ENCODE data around the gene DNAI1. TPM values are rescaled to one million over a fixed set of nuclear protein-coding genes. Genes with fewer than 3 reads are reported as not detected.

The DNAI1 gene
- total and polyA plus RNA-seq, 10 donors, result not detected

DNA sequence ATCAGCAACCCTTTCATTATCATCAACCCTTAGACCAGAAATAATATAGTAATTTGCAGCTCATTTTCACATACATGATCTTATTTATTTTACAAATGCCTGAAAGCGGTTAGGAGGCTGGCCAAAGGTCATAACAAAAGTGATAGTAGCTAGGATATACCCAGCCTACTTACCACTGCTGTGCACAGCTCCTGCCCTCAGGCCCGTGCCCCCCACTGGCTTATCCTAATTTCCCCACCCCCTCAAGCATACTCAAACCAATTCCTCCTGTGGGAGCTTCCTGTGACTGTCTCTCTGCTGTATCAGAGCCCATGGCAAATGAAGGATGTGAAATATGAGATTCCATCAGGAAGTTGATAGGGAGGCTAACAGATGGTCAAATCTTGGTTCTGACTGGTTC lies 15.1 kb upstream of the DNAI1 start:
- TF ChIP-seq POLR2A (IDR thresholded peaks at IDR 0.05) (no peak), POLR2AphosphoS5 (IDR thresholded peaks at IDR 0.05) (no peak)
- TF ChIP-seq, protein P1, sequence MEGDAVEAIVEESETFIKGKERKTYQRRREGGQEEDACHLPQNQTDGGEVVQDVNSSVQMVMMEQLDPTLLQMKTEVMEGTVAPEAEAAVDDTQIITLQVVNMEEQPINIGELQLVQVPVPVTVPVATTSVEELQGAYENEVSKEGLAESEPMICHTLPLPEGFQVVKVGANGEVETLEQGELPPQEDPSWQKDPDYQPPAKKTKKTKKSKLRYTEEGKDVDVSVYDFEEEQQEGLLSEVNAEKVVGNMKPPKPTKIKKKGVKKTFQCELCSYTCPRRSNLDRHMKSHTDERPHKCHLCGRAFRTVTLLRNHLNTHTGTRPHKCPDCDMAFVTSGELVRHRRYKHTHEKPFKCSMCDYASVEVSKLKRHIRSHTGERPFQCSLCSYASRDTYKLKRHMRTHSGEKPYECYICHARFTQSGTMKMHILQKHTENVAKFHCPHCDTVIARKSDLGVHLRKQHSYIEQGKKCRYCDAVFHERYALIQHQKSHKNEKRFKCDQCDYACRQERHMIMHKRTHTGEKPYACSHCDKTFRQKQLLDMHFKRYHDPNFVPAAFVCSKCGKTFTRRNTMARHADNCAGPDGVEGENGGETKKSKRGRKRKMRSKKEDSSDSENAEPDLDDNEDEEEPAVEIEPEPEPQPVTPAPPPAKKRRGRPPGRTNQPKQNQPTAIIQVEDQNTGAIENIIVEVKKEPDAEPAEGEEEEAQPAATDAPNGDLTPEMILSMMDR (IDR thresholded peaks at IDR 0.05 in 8 of 11, conservative IDR thresholded peaks at IDR 0.05 in 3 of 11), result no peak
- Histone ChIP-seq H3K9me3 (no peaks in the 10 kb centered on the region), H3K4me3 (no peak overlapping the region), H3K27ac (no peak overlapping the region), H3K36me3 (peaks cover 0 to 7% (median 0%) of the 10 kb centered on the region in 6 donors), H3K4me1 (peaks cover 0 to 12% (median 8%) of the 10 kb centered on the region in 6 donors), H3K27me3 (replicated peaks in 1 of 7) (no peaks in the 10 kb centered on the region)
- intact Hi-C loops (cut with DNase I; ENCODE audit: low total_unique reads), result no loop called here
- no peak for DNase-seq
- WGBS, 5 donors, result 68 to 89% (median 83%) methylated on average over 2 of the region's 2 CpGs

DNA sequence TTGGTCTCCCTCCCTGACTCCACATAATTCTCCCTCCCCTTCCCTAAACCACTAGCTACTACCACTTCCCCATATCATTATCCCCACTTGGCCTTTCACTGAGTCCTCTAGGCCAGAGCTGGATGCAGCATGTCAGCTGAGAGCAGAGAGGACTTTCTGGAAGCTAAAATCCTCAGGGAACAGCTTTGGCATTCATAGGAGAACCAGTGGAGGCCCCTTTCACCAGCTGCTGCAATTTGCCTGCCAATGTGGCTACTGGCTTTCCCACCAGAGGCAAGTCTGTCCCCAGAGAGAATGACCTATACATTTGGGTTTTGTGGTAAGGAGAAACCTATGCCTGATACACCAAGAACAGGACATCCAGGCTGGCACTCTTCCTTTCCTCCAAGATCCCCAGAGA lies 14.6 kb upstream of the DNAI1 start:
- DNase-seq, result no peak
- Histone ChIP-seq H3K9me3 (no peaks in the 10 kb centered on the region), H3K36me3 (peaks cover 0 to 2% (median 0%) of the 10 kb centered on the region in 6 donors), H3K4me3 (no peak overlapping the region), H3K27ac (no peak overlapping the region), H3K27me3 (replicated peaks in 1 of 7) (no peaks in the 10 kb centered on the region), H3K4me1 (peaks cover 0 to 12% (median 8%) of the 10 kb centered on the region in 6 donors)
- TF ChIP-seq POLR2A (IDR thresholded peaks at IDR 0.05) (no peak), POLR2AphosphoS5 (IDR thresholded peaks at IDR 0.05) (no peak)
- TF ChIP-seq, protein P1 (IDR thresholded peaks at IDR 0.05 in 8 of 11, conservative IDR thresholded peaks at IDR 0.05 in 3 of 11), result no peak
- intact Hi-C loops (cut with DNase I; ENCODE audit: low total_unique reads), result no loop called here

DNA sequence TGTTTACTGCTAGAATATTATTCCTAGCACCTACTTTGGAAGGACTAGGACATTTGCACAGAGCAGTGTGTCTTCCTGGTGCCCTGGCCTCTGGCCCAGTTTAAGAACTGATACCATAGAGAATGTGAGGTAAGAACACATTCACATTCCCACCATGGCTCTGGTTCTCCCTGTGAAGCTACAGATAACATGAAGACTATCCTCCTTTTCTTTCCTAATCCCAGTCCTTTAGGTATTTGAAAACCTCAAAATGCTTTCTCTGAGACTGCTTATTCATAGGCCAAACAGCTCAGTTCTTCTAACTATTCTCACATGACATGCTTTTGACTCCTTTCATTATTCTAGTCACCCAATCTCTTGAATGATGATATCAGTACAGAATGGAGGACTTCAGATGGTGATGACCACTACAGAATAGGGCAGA lies 12.1 kb upstream of the DNAI1 start:
- Histone ChIP-seq H3K27me3 (replicated peaks in 1 of 7) (no peaks in the 10 kb centered on the region), H3K27ac (no peak overlapping the region), H3K4me3 (no peak overlapping the region), H3K4me1 (peaks cover 0 to 8% (median 3%) of the 10 kb centered on the region in 6 donors), H3K9me3 (no peaks in the 10 kb centered on the region), H3K36me3 (no peaks in the 10 kb centered on the region)
- intact Hi-C loops (cut with DNase I; ENCODE audit: low total_unique reads), result no loop called here
- TF ChIP-seq, protein P1 (IDR thresholded peaks at IDR 0.05 in 8 of 11, conservative IDR thresholded peaks at IDR 0.05 in 3 of 11), result no peak
- TF ChIP-seq POLR2AphosphoS5 (IDR thresholded peaks at IDR 0.05), result no peak
- TF ChIP-seq POLR2A (IDR thresholded peaks at IDR 0.05), result no peak
- DNase-seq, result no peak

DNA sequence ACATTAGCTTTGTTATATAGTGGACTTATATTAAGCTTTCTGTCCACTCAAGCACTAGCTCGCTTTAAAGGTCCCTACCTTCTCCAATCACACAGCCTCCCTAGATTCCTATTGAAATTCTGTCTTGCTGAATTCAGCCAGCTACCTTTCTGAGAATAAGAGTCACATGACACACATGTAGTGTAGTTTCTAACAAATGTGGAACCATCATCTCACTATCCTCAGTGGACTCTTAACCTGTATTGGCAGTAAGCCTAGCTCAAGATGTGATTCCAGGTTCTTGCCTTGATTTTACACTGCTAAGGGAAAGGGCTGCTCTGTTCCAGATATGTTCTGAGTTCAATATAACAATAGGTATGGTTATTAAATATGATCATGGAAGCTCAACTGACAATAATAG lies 11.7 kb upstream of the DNAI1 start:
- intact Hi-C loops (cut with DNase I; ENCODE audit: low total_unique reads), result no loop called here
- Histone ChIP-seq H3K27ac (no peak overlapping the region), H3K36me3 (no peaks in the 10 kb centered on the region), H3K27me3 (replicated peaks in 1 of 7) (no peaks in the 10 kb centered on the region), H3K4me1 (peaks cover 0 to 10% (median 0%) of the 10 kb centered on the region in 6 donors), H3K4me3 (no peak overlapping the region), H3K9me3 (no peaks in the 10 kb centered on the region)
- TF ChIP-seq POLR2A (IDR thresholded peaks at IDR 0.05) (no peak), POLR2AphosphoS5 (IDR thresholded peaks at IDR 0.05) (no peak)
- TF ChIP-seq, protein P1 (IDR thresholded peaks at IDR 0.05 in 8 of 11, conservative IDR thresholded peaks at IDR 0.05 in 3 of 11), result no peak
- DNase-seq, result no peak
- 96 to 100% (median 100%) methylated on average over 1 of the region's 1 CpG for WGBS, 5 donors
